SH-SY5Y (cell line): ENCODE results near the gene TPST2.

Source experiments
- GATA2 ChIP-seq: IDR thresholded peaks from 2 replicates; pipeline ENCODE4 v1.6.1; 2011; ENCODE audit warnings: mild to moderate bottlenecking, low read depth, low read length
- GATA3 ChIP-seq: IDR thresholded peaks from 2 replicates; pipeline ENCODE4 v1.6.1; 2011; ENCODE audit warnings: low read depth, mild to moderate bottlenecking, low read length, moderate library complexity

DNA sequence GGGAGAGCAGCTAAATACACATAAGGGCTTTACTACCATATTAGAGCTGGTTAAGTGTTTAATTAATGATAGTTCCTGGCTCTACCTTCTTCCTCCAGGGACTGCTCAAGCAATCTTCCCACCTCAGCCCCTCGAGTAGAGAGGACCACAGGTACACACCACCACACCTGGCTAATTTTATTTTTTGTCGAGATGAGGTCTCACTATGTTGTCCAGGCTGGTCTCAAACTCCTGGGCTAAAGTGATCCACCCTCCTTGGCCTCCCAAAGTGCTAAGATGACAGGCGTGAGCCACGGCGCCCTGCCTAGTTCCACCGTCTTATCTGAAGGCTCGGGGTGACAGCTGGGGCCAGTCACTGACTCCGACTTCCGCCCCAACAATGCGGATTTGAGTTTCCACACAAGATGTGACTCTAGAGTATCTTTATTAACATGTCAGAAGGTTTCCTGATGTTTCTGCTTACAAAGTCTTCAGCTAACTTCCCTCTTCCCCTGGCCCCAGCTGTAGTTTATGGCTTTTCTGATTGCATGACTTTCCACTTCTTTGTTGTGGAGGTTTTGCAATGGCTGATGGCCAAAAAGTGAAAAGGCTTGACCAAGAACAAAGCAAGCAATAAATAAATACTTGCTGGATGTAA lies 16.8 kb downstream of the TPST2 start:
- no peak for TF ChIP-seq GATA2
- no peak for TF ChIP-seq GATA3
